HL-60/S4 treated with phorbol 12-myristate 13-acetate at 8.2 ng/mL for 4 days and 3 days (cell line): ENCODE results near the gene SNX5.
"Not testable (repeated sequence)": the region's sequence is repeated elsewhere in the genome, so short reads cannot be mapped to it uniquely, and the experiment has no call there.

Experiments used
- in situ Hi-C: fragments of 300-500 bp; cut with MboI; formaldehyde crosslinking; loops from 2 replicates; pipeline ENCODE4 v1.15.0; 2022; ENCODE audit warnings: low sequenced_read_pairs

The SNX5 gene

DNA sequence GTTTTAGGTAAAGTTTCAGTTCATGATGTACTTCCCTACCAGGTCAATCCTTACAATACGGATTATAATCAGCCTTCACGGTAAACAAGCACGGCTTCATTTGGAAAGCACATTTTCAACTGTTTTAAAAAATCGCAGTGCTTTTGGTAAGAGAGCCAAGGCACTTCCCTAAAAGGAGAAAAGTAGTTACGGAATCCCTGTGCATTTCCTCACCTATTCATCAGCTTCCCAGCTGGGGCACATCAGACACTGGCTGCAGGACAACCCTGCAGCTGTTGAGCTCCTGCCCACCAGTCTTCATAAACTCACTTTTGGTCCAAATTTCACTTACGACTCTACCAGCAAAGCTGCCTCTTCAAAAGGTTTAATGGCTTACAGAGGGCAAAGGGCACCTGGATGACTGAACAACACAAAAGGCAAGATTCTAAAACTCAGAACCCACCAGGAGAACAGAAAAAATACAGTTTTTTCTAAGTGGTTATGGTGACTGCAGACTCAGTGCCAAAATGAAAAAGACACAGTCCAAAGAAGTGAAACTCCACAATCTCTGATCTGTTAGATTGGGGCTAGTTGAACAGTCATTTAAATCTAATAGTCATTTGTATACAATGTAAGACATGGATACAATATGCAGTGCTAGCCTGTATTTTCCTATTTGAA lies 7.5 kb downstream of the SNX5 start:
- in situ Hi-C loops: no loop called here

DNA sequence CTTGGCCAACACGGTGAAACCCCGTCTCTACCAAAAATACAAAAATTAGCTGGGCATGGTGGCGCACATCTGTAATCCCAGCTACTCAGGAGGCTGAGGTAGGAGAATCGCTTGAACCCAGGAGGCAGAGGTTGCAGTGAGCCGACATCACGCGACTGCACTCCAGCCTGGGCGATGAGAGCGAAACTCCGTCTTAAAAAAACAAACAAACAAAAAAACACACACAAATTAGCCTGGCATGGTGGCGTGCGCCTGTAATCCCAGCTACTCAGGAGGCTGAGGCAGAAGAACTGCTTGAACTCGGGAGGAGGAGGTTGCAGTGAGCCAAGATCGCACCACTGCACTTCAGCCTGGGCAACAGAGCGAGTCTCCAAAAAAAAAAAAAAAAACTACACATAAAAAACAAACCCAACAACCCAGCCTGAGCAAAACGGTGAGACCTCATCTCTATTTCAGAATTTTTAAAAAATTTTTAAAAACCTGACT lies 8.2 kb downstream of the SNX5 start:
- in situ Hi-C loops: not testable (repeated sequence)

- in situ Hi-C loops: no loop called here
Observed at GRCh38 chr20:17959257-17959627, 9.4 kb downstream of the SNX5 start.

GRCh38 chr20:17958373-17959256 lies 10.0 kb downstream of the SNX5 start:
- in situ Hi-C loops: no loop called here

GRCh38 chr20:17957505-17958363 lies 10.9 kb downstream of the SNX5 start:
- in situ Hi-C loops: no loop called here

- in situ Hi-C loops: no loop called here
Observed at GRCh38 chr20:17956099-17956685, 12.4 kb downstream of the SNX5 start.

- in situ Hi-C loops: no loop called here
Observed at GRCh38 chr20:17955302-17955701, 13.3 kb downstream of the SNX5 start.

GRCh38 chr20:17953935-17954334 lies 14.7 kb downstream of the SNX5 start:
- in situ Hi-C loops: no loop called here

- in situ Hi-C loops: no loop called here
Observed at GRCh38 chr20:17952692-17953684, 15.6 kb downstream of the SNX5 start.

- in situ Hi-C loops: no loop called here
Observed at GRCh38 chr20:17951323-17951722, 17.3 kb downstream of the SNX5 start.

GRCh38 chr20:17950670-17951069 lies 17.9 kb downstream of the SNX5 start:
- in situ Hi-C loops: no loop called here

DNA sequence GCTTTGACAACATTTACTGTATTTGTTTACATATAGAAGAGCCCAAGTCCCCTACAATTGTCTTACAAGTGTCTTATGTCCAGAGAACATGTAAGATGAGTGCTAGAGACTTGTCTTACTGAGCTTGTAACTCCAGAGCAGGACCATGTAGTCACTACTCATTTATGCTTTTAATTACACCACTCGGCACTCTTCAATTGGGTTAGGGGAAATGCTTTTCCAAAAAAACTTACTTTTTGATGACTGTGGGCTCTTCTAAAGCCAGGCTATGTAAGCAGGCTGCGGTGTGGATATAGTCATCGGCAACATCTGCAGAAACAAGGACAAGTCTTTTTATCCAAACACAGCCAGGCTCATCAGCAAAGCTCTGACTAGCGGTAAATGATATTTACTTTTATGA lies 18.7 kb downstream of the SNX5 start:
- in situ Hi-C loops: no loop called here

- in situ Hi-C loops: no loop called here
Observed at GRCh38 chr20:17948442-17948841, 20.2 kb downstream of the SNX5 start.

- in situ Hi-C loops: no loop called here
Observed at GRCh38 chr20:17947474-17947815, 21.1 kb downstream of the SNX5 start.

- in situ Hi-C loops: no loop called here
Observed at GRCh38 chr20:17946572-17947473, 21.8 kb downstream of the SNX5 start.

DNA sequence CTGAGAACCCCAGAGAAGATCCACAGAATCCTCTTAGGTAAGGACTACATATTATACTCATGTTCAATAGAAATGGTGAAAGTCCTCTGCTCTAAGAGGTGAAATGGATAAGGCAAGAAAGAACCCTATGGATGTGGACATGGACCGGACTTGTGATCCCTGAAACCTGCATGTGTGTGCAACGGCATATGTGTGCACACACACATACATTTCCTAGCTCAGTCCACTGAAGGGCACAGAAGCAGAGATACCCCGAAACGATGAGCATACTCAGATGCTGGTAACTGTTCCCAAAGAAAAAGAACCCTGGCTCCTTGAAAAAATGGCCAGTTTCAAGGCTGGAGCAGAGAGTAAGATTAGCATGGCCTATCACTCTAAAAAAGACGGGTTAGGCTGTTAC lies 22.6 kb downstream of the SNX5 start:
- in situ Hi-C loops: no loop called here

GRCh38 chr20:17944854-17945474 lies 23.6 kb downstream of the SNX5 start:
- in situ Hi-C loops: no loop called here

- in situ Hi-C loops: no loop called here
Observed at GRCh38 chr20:17943343-17943742, 25.3 kb downstream of the SNX5 start.
